ENCODE measurements around the gene PCSK5.
A peak's percentile ranks its signal among the peaks of the same experiment; 100 is the strongest.

PCSK5 gene

GRCh38 chr9:76004526-76004925, 114.1 kb downstream of the PCSK5 start:
- no peak overlapping the region for H3K4me3 ChIP-seq (ENCODE audit: low read depth, low read length)

GRCh38 chr9:76007935-76008334, 117.5 kb downstream of the PCSK5 start:
- Histone ChIP-seq H3K36me3 (ENCODE audit: control insufficient read depth, insufficient read depth, low read length) (no peaks in the 10 kb centered on the region), H3K9me3 (ENCODE audit: control insufficient read depth, insufficient read depth, low read length) (no peaks in the 10 kb centered on the region), H3K4me1 (ENCODE audit: control insufficient read depth, insufficient read depth, low read length) (no peaks in the 10 kb centered on the region), H3K27ac (ENCODE audit: low read depth, low read length) (no peak overlapping the region), H3K4me3 (ENCODE audit: low read depth, low read length) (no peak overlapping the region), H3K27me3 (ENCODE audit: control insufficient read depth, insufficient read depth, low read length) (no peaks in the 10 kb centered on the region), H3K9ac (ENCODE audit: low read depth, low read length) (no peak overlapping the region)

More at GRCh38 chr9:76004526-76004925, 114.1 kb downstream of the PCSK5 start:
- H3K9ac ChIP-seq (ENCODE audit: low read depth, low read length) = no peak overlapping the region
- no peaks in the 10 kb centered on the region for H3K36me3 ChIP-seq (ENCODE audit: control insufficient read depth, insufficient read depth, low read length)
- H3K4me1 ChIP-seq (ENCODE audit: control insufficient read depth, insufficient read depth, low read length) = no peaks in the 10 kb centered on the region
- H3K27me3 ChIP-seq (ENCODE audit: control insufficient read depth, insufficient read depth, low read length) = no peaks in the 10 kb centered on the region
- no peaks in the 10 kb centered on the region for H3K9me3 ChIP-seq (ENCODE audit: control insufficient read depth, insufficient read depth, low read length)
- no peak overlapping the region for H3K27ac ChIP-seq (ENCODE audit: low read depth, low read length)

GRCh38 chr9:76013809-76014208, 123.3 kb downstream of the PCSK5 start:
- no peaks in the 10 kb centered on the region for H3K9me3 ChIP-seq (ENCODE audit: control insufficient read depth, insufficient read depth, low read length)
- no peaks in the 10 kb centered on the region for H3K27me3 ChIP-seq (ENCODE audit: control insufficient read depth, insufficient read depth, low read length)
- peaks cover 5% of the 10 kb centered on the region; the same call in 1 of the 2 replicates for H3K4me1 ChIP-seq (ENCODE audit: control insufficient read depth, insufficient read depth, low read length)
- H3K27ac ChIP-seq (ENCODE audit: low read depth, low read length) = no peak overlapping the region
- H3K4me3 ChIP-seq (ENCODE audit: low read depth, low read length) = no peak overlapping the region
- no peak overlapping the region for H3K9ac ChIP-seq (ENCODE audit: low read depth, low read length)
- no peaks in the 10 kb centered on the region for H3K36me3 ChIP-seq (ENCODE audit: control insufficient read depth, insufficient read depth, low read length)

- Histone ChIP-seq H3K9ac (ENCODE audit: low read depth, low read length) (no peak overlapping the region), H3K4me3 (ENCODE audit: low read depth, low read length) (no peak overlapping the region), H3K36me3 (ENCODE audit: control insufficient read depth, insufficient read depth, low read length) (no peaks in the 10 kb centered on the region), H3K27me3 (ENCODE audit: control insufficient read depth, insufficient read depth, low read length) (no peaks in the 10 kb centered on the region), H3K27ac (ENCODE audit: low read depth, low read length) (no peak overlapping the region), H3K9me3 (ENCODE audit: control insufficient read depth, insufficient read depth, low read length) (no peaks in the 10 kb centered on the region), H3K4me1 (ENCODE audit: control insufficient read depth, insufficient read depth, low read length) (peaks cover 27% of the 10 kb centered on the region)
These were observed 127.8 kb downstream of the PCSK5 start for GRCh38 chr9:76018235-76018634.

- no peak overlapping the region for H3K9ac ChIP-seq (ENCODE audit: low read depth, low read length)
- H3K36me3 ChIP-seq (ENCODE audit: control insufficient read depth, insufficient read depth, low read length) = no peaks in the 10 kb centered on the region
- peaks cover 32% of the 10 kb centered on the region for H3K4me1 ChIP-seq (ENCODE audit: control insufficient read depth, insufficient read depth, low read length)
- no peaks in the 10 kb centered on the region for H3K9me3 ChIP-seq (ENCODE audit: control insufficient read depth, insufficient read depth, low read length)
- no peak overlapping the region for H3K27ac ChIP-seq (ENCODE audit: low read depth, low read length)
- no peak overlapping the region for H3K4me3 ChIP-seq (ENCODE audit: low read depth, low read length)
- no peaks in the 10 kb centered on the region for H3K27me3 ChIP-seq (ENCODE audit: control insufficient read depth, insufficient read depth, low read length)
These were observed 128.3 kb downstream of the PCSK5 start for GRCh38 chr9:76018761-76019160.

- no peaks in the 10 kb centered on the region for H3K9me3 ChIP-seq (ENCODE audit: control insufficient read depth, insufficient read depth, low read length)
- H3K4me1 ChIP-seq (ENCODE audit: control insufficient read depth, insufficient read depth, low read length) = peaks cover 34% of the 10 kb centered on the region
- no peak overlapping the region for H3K4me3 ChIP-seq (ENCODE audit: low read depth, low read length)
- H3K27ac ChIP-seq (ENCODE audit: low read depth, low read length) = no peak overlapping the region
- H3K27me3 ChIP-seq (ENCODE audit: control insufficient read depth, insufficient read depth, low read length) = no peaks in the 10 kb centered on the region
- no peaks in the 10 kb centered on the region; the same call in 1 of the 2 replicates for H3K36me3 ChIP-seq (ENCODE audit: control insufficient read depth, insufficient read depth, low read length)
- H3K9ac ChIP-seq (ENCODE audit: low read depth, low read length) = no peak overlapping the region
These were observed 130.2 kb downstream of the PCSK5 start for GRCh38 chr9:76020652-76021051.

GRCh38 chr9:76022317-76022716, 131.8 kb downstream of the PCSK5 start:
- no peak overlapping the region for H3K27ac ChIP-seq (ENCODE audit: low read depth, low read length)
- H3K4me3 ChIP-seq (ENCODE audit: low read depth, low read length) = no peak overlapping the region
- no peaks in the 10 kb centered on the region for H3K9me3 ChIP-seq (ENCODE audit: control insufficient read depth, insufficient read depth, low read length)
- H3K4me1 ChIP-seq (ENCODE audit: control insufficient read depth, insufficient read depth, low read length) = peaks cover 34% of the 10 kb centered on the region
- H3K27me3 ChIP-seq (ENCODE audit: control insufficient read depth, insufficient read depth, low read length) = no peaks in the 10 kb centered on the region
- no peak overlapping the region for H3K9ac ChIP-seq (ENCODE audit: low read depth, low read length)
- H3K36me3 ChIP-seq (ENCODE audit: control insufficient read depth, insufficient read depth, low read length) = no peaks in the 10 kb centered on the region; the same call in 1 of the 2 replicates

GRCh38 chr9:76023715-76024195, 133.3 kb downstream of the PCSK5 start:
- Histone ChIP-seq H3K4me3 (ENCODE audit: low read depth, low read length) (no peak overlapping the region), H3K4me1 (ENCODE audit: control insufficient read depth, insufficient read depth, low read length) (peaks cover 29% of the 10 kb centered on the region)

GRCh38 chr9:76025286-76025685, 134.8 kb downstream of the PCSK5 start:
- no peak overlapping the region for H3K27ac ChIP-seq (ENCODE audit: low read depth, low read length)
- H3K27me3 ChIP-seq (ENCODE audit: control insufficient read depth, insufficient read depth, low read length) = no peaks in the 10 kb centered on the region
- H3K9me3 ChIP-seq (ENCODE audit: control insufficient read depth, insufficient read depth, low read length) = no peaks in the 10 kb centered on the region
- H3K4me1 ChIP-seq (ENCODE audit: control insufficient read depth, insufficient read depth, low read length) = peaks cover 28% of the 10 kb centered on the region
- no peak overlapping the region for H3K4me3 ChIP-seq (ENCODE audit: low read depth, low read length)
- H3K9ac ChIP-seq (ENCODE audit: low read depth, low read length) = no peak overlapping the region
- peaks cover 6% of the 10 kb centered on the region for H3K36me3 ChIP-seq (ENCODE audit: control insufficient read depth, insufficient read depth, low read length)

More at GRCh38 chr9:76023715-76024195, 133.3 kb downstream of the PCSK5 start:
- Histone ChIP-seq H3K9me3 (ENCODE audit: control insufficient read depth, insufficient read depth, low read length) (no peaks in the 10 kb centered on the region), H3K27me3 (ENCODE audit: control insufficient read depth, insufficient read depth, low read length) (no peaks in the 10 kb centered on the region), H3K9ac (ENCODE audit: low read depth, low read length) (no peak overlapping the region), H3K36me3 (ENCODE audit: control insufficient read depth, insufficient read depth, low read length) (peaks cover 3% of the 10 kb centered on the region), H3K27ac (ENCODE audit: low read depth, low read length) (peak overlapping the region; percentile 22)

- Histone ChIP-seq H3K4me1 (ENCODE audit: control insufficient read depth, insufficient read depth, low read length) (peaks cover 15% of the 10 kb centered on the region), H3K27ac (ENCODE audit: low read depth, low read length) (no peak overlapping the region), H3K9ac (ENCODE audit: low read depth, low read length) (no peak overlapping the region), H3K9me3 (ENCODE audit: control insufficient read depth, insufficient read depth, low read length) (no peaks in the 10 kb centered on the region), H3K4me3 (ENCODE audit: low read depth, low read length) (no peak overlapping the region), H3K27me3 (ENCODE audit: control insufficient read depth, insufficient read depth, low read length) (no peaks in the 10 kb centered on the region), H3K36me3 (ENCODE audit: control insufficient read depth, insufficient read depth, low read length) (peaks cover 13% of the 10 kb centered on the region)
These were observed 136.3 kb downstream of the PCSK5 start for GRCh38 chr9:76026796-76027195.

GRCh38 chr9:76027416-76027815, 136.9 kb downstream of the PCSK5 start:
- Histone ChIP-seq H3K4me1 (ENCODE audit: control insufficient read depth, insufficient read depth, low read length) (peaks cover 9% of the 10 kb centered on the region), H3K27me3 (ENCODE audit: control insufficient read depth, insufficient read depth, low read length) (no peaks in the 10 kb centered on the region), H3K9ac (ENCODE audit: low read depth, low read length) (no peak overlapping the region), H3K4me3 (ENCODE audit: low read depth, low read length) (no peak overlapping the region), H3K9me3 (ENCODE audit: control insufficient read depth, insufficient read depth, low read length) (no peaks in the 10 kb centered on the region), H3K36me3 (ENCODE audit: control insufficient read depth, insufficient read depth, low read length) (peaks cover 13% of the 10 kb centered on the region), H3K27ac (ENCODE audit: low read depth, low read length) (no peak overlapping the region)
